IMR-90 (cell line): ENCODE data around the gene PAPPA.

Experiments
- BHLHE40 ChIP-seq: fragments of 150-350 bp; IDR thresholded peaks from 2 replicates; pipeline ENCODE4 v1.6.1; 2016; ENCODE audit warnings: mild to moderate bottlenecking, low read depth, low read length
- FOS ChIP-seq: fragments of 150-350 bp; IDR thresholded peaks from 2 replicates; pipeline ENCODE4 v1.6.1; 2016; ENCODE audit warnings: low read depth, low read length
- RFX5 ChIP-seq: IDR thresholded peaks from 2 replicates; pipeline ENCODE4 v1.8.0; 2012; ENCODE audit warnings: low read depth, mild to moderate bottlenecking, low read length, moderate library complexity
- TF ChIP-seq, protein P1 (sequence below): fragments of 150-350 bp; IDR thresholded peaks from 2 replicates; pipeline ENCODE4 v1.6.1; 2016; ENCODE audit warnings: low read depth, mild to moderate bottlenecking, low read length, moderate library complexity, borderline replicate concordance
- TF ChIP-seq, protein P2 (sequence below): fragments of 150-350 bp; IDR thresholded peaks from 2 replicates; pipeline ENCODE4 v1.6.1; 2017; ENCODE audit warnings: mild to moderate bottlenecking, antibody characterized with exemption, low read length, low read depth
- TF ChIP-seq, protein P3 (sequence below): conservative IDR thresholded peaks from 2 replicates; pipeline ENCODE4 v1.5.1; 2012; ENCODE audit warnings: mild to moderate bottlenecking, low read depth, low read length, improper control_type of control experiment

DNA sequence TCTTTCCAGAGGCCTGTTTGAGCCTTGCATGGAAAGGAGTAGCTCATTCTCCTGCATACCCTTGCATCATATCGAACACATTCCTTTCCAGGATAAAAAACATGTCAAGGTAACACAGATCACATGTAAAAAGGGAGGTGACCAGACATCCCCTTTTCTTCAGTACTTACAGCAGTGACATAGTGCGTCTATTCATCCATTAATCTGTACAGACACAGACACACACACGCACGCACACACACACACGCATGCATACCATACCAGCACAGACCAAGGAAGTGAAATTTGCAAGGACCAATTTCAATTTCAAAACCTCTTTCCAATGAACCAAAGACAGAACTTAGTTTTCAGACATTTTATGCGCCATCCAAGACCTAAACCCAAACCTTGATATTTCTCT is 256.0 kb downstream of the PAPPA start:
- TF ChIP-seq RFX5: no peak
- no peak for TF ChIP-seq BHLHE40
- TF ChIP-seq, protein P1, sequence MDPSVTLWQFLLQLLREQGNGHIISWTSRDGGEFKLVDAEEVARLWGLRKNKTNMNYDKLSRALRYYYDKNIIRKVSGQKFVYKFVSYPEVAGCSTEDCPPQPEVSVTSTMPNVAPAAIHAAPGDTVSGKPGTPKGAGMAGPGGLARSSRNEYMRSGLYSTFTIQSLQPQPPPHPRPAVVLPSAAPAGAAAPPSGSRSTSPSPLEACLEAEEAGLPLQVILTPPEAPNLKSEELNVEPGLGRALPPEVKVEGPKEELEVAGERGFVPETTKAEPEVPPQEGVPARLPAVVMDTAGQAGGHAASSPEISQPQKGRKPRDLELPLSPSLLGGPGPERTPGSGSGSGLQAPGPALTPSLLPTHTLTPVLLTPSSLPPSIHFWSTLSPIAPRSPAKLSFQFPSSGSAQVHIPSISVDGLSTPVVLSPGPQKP: no peak
- no peak for TF ChIP-seq FOS
- TF ChIP-seq, protein P2, sequence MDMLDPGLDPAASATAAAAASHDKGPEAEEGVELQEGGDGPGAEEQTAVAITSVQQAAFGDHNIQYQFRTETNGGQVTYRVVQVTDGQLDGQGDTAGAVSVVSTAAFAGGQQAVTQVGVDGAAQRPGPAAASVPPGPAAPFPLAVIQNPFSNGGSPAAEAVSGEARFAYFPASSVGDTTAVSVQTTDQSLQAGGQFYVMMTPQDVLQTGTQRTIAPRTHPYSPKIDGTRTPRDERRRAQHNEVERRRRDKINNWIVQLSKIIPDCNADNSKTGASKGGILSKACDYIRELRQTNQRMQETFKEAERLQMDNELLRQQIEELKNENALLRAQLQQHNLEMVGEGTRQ: no peak
- TF ChIP-seq, protein P3, sequence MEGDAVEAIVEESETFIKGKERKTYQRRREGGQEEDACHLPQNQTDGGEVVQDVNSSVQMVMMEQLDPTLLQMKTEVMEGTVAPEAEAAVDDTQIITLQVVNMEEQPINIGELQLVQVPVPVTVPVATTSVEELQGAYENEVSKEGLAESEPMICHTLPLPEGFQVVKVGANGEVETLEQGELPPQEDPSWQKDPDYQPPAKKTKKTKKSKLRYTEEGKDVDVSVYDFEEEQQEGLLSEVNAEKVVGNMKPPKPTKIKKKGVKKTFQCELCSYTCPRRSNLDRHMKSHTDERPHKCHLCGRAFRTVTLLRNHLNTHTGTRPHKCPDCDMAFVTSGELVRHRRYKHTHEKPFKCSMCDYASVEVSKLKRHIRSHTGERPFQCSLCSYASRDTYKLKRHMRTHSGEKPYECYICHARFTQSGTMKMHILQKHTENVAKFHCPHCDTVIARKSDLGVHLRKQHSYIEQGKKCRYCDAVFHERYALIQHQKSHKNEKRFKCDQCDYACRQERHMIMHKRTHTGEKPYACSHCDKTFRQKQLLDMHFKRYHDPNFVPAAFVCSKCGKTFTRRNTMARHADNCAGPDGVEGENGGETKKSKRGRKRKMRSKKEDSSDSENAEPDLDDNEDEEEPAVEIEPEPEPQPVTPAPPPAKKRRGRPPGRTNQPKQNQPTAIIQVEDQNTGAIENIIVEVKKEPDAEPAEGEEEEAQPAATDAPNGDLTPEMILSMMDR: no peak
